Uterus (tissue), 4 donors: ENCODE measurements around the gene SLFN12. TPM values are rescaled to one million over a fixed set of nuclear protein-coding genes. Genes with fewer than 3 reads are reported as not detected.

Experiments used
- DNase-seq, 2 donors: peaks; one replicate each; pipeline ENCODE4 v3.0.0-alpha.2; 2019 to 2020
- H3K27ac ChIP-seq, 2 donors: fragments of 200-600 bp; sonication (generic); 1 replicate in 1 of 2; 2 replicates in 1 of 2; pipeline ENCODE4 v1.5.1; 2016 to 2018
- H3K27me3 ChIP-seq, 2 donors: fragments of 200-600 bp; sonication (generic); one replicate each; pipeline ENCODE4 v1.5.1; 2018 to 2019; ENCODE audit warnings: control low read depth in 1 of 2
- H3K36me3 ChIP-seq, 2 donors: fragments of 200-600 bp; sonication (generic); one replicate each; pipeline ENCODE4 v1.5.1; 2019; ENCODE audit warnings: control low read depth in 1 of 2
- H3K4me1 ChIP-seq, 2 donors: fragments of 200-600 bp; sonication (generic); one replicate each; pipeline ENCODE4 v1.5.1; 2018 to 2019; ENCODE audit warnings: control low read depth in 1 of 2
- H3K4me3 ChIP-seq, 2 donors: fragments of 200-600 bp; sonication (generic); 1 replicate in 1 of 2; 2 replicates in 1 of 2; pipeline ENCODE4 v1.5.1; 2018 to 2019; ENCODE audit warnings: mild to moderate bottlenecking in 1 of 2
- H3K9me3 ChIP-seq, 2 donors: fragments of 200-600 bp; sonication (generic); one replicate each; pipeline ENCODE4 v1.5.1; 2019; ENCODE audit warnings: control low read depth in 1 of 2
- POLR2A ChIP-seq, 2 donors: fragments of 450-650 bp; IDR thresholded peaks; one replicate each; pipeline ENCODE4 v1.6.1; 2016; ENCODE audit warnings: antibody characterized with exemption in 2 of 2, mild to moderate bottlenecking in 1 of 2, moderate library complexity in 1 of 2
- intact Hi-C: fragments of 100-400 bp; cut with DNase I; formaldehyde crosslinking; loops from one replicate; pipeline ENCODE4 v1.15.1; 2023; ENCODE audit warnings: low total_unique reads
- total RNA-seq, 4 donors: library from RNA; depleted of rRNA in 3 of 4; stranded (reverse); fragments of >200 nt in 3 of 4; gene quantifications; one replicate each; pipeline versions ENCODE4 v1.1.0 to v1.2.4, GENCODE V29; 2014 to 2023
- TF ChIP-seq, protein P1 (sequence below), 4 experiments: fragments of 200-600 bp in 2 of 4; fragments of 450-650 bp in 2 of 4; sonication (generic) in 2 of 4; IDR thresholded peaks; one replicate each; pipeline ENCODE4 v1.5.1; 2016 to 2019; ENCODE audit warnings: antibody characterized with exemption in 4 of 4, mild to moderate bottlenecking in 2 of 4, moderate library complexity in 1 of 4
- donor health status: DM: yes; HTN: yes; CAD: no.

SLFN12 gene
- 10 to 100 TPM in 2 of 4 donors, 1 to 10 TPM in 2; 6.8 to 60.4 (median 12.9) TPM for total RNA-seq

DNA sequence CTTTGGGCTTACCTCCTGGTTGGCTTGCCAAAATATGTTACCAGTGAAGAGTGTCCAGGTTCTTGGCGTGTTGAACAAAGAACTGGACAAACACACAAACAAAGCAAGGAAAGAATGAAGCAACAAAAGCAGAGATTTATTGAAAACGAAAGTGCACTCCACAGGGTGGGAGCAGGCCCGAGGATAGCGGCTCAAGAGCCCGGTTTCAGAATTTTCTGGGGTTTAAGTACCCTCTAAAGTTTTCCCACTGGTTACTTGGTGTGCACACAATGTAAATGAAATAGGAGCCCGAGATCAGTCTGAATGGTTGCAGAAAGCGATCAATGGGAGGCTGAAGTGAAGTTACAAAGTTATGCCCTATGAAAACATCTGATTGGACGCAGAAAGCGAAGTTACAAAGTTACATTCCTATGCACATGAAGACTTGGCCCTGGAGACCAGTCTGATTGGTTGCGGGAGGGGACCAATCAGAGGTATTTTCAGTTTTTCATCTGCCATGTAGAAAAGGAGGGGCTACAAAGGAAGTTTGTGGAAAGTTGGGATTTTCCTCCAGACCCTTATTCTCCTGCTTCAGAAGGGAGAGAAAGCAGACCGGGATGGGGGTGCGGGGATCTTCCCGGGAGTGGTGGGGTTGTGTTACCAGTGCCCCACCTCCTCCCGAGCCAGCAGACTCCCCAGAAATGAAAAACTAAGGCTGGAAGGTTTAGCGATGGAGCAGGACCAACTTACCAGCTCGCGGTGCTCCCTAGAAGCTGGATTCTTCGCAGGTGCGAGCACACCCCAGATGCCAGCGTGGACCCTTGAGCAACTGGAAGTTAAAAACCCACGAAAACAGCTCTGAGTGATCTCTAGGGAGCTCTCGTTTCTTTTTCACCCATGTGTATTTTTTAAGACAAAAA, at the start of gene SLFN12:
TSS of gene SLFN12 (minus strand) at position 325 of the 899 bp plus-strand sequence. CDS start 9,472 bp downstream, outside the sequence.
- DNase-seq = peak; percentile 67 to 74

DNA sequence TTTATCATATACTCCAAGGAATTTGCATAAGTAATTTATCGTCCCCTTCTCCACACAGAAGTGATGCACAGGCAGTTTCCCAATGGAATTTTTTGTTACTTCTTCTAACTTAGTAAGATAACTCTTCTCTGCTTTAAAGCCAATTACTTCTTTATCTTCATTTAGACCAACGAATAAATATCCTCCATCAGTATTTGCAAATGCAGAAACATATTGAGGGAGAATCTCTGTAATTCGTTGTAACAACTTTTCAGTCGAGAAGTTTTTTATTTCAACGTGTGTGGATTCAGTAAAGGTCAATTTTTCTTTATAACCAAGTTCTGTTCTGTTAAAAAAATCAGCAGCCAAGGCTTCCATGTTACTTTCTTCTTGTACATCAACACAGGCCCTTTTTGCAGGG, 47.0 kb upstream of the SLFN12 start:
- Histone ChIP-seq H3K9me3 (no peaks in the 10 kb centered on the region), H3K36me3 (no peaks in the 10 kb centered on the region), H3K27me3 (no peaks in the 10 kb centered on the region), H3K4me3 (no peak overlapping the region), H3K27ac (no peak overlapping the region), H3K4me1 (no peaks in the 10 kb centered on the region)
- TF ChIP-seq, protein P1, sequence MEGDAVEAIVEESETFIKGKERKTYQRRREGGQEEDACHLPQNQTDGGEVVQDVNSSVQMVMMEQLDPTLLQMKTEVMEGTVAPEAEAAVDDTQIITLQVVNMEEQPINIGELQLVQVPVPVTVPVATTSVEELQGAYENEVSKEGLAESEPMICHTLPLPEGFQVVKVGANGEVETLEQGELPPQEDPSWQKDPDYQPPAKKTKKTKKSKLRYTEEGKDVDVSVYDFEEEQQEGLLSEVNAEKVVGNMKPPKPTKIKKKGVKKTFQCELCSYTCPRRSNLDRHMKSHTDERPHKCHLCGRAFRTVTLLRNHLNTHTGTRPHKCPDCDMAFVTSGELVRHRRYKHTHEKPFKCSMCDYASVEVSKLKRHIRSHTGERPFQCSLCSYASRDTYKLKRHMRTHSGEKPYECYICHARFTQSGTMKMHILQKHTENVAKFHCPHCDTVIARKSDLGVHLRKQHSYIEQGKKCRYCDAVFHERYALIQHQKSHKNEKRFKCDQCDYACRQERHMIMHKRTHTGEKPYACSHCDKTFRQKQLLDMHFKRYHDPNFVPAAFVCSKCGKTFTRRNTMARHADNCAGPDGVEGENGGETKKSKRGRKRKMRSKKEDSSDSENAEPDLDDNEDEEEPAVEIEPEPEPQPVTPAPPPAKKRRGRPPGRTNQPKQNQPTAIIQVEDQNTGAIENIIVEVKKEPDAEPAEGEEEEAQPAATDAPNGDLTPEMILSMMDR (IDR thresholded peaks at IDR 0.05) = no peak
- TF ChIP-seq POLR2A (IDR thresholded peaks at IDR 0.05) = no peak
- no peak for DNase-seq
- intact Hi-C loops = no loop called here

More for the DNA sequence above, at the start of gene SLFN12:
- intact Hi-C loops = no loop called here
- Histone ChIP-seq H3K9me3 (no peaks in the 10 kb centered on the region), H3K4me1 (no peaks in the 10 kb centered on the region), H3K4me3 (peak within 1 kb of the TSS; percentile 56 to 71), H3K36me3 (no peaks in the 10 kb centered on the region), H3K27ac (peak within 1 kb of the TSS; percentile 84 to 97), H3K27me3 (no peaks in the 10 kb centered on the region)
- peak; percentile 43 to 45 for TF ChIP-seq POLR2A (IDR thresholded peaks at IDR 0.05)
- TF ChIP-seq, protein P1 (IDR thresholded peaks at IDR 0.05) = no peak

DNA sequence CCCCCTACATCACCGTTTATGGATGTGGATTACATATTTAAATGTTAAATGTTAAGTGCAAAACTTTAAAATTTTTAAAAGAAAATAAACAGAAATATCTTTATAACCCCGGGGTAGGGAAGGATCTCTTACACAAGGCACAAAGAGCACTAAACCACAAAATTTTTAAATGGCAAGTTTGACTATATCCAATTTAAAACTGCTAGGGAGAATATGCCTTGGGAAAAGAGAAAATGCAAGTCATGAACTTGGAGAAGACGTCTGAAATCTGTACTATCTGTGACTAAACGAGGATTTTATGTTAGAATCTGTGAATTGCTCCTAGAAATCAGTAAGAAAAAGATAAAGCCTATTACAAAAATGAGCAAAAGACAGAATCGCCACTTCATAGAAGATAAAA, 44.9 kb upstream of the SLFN12 start:
- no peaks in the 10 kb centered on the region for H3K27me3 ChIP-seq
- intact Hi-C loops = no loop called here
- H3K4me1 ChIP-seq = no peaks in the 10 kb centered on the region
- TF ChIP-seq, protein P1 (IDR thresholded peaks at IDR 0.05) = no peak
- no peak for TF ChIP-seq POLR2A (IDR thresholded peaks at IDR 0.05)
- H3K36me3 ChIP-seq = no peaks in the 10 kb centered on the region
- H3K4me3 ChIP-seq = no peak overlapping the region
- DNase-seq = no peak
- H3K9me3 ChIP-seq = no peaks in the 10 kb centered on the region
- H3K27ac ChIP-seq = no peak overlapping the region

DNA sequence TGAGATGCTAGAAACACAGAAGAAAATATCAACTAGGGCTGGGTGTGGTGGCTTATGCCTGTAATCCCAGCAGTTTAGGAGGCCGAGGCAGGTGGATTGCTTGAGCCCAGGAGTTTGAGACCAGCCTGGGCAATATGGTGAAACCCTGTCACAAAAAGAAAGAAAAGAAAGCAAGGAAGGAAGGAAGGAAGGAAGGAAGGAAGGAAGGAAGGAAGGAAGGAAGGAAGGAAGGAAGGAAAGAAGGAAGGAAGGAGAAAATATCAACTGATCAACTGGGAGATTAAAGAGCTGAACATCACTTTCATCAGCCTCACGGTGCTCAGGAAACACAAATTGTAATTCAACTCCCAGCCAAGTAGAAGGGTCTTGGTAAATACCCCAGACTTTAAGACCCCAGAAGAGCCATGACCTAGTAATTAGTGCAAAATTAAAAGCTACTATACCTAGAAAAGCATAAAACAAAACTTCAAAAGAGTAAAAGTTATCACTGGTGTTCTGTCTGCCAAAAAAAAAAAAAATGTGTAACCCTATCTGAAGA, 44.1 kb upstream of the SLFN12 start:
- no peak for DNase-seq
- H3K4me1 ChIP-seq = no peaks in the 10 kb centered on the region
- no peak for TF ChIP-seq POLR2A (IDR thresholded peaks at IDR 0.05)
- TF ChIP-seq, protein P1 (IDR thresholded peaks at IDR 0.05) = no peak
- intact Hi-C loops = no loop called here
- H3K9me3 ChIP-seq = no peaks in the 10 kb centered on the region
- H3K4me3 ChIP-seq = no peak overlapping the region
- no peak overlapping the region for H3K27ac ChIP-seq
- no peaks in the 10 kb centered on the region for H3K36me3 ChIP-seq
- no peaks in the 10 kb centered on the region for H3K27me3 ChIP-seq

DNA sequence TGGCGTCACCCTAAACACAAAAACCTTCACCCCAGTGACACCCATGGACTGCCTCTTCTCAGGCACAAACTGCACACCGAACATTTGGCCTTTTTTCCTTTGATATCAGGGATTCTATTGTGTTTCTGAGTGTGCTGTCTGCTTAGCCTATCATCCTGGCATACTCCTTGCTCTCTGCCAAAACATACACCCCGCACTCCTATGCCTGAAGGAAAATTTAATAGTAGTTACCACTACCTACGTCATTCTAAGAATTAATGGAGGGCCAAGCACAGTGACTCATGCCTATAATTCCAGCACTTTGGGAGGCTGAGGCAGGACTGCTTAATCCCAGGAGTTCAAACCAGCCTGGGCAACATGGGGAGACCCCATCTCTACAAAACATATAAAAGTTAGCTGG, 36.2 kb upstream of the SLFN12 start:
- H3K4me3 ChIP-seq = no peak overlapping the region
- no peaks in the 10 kb centered on the region for H3K9me3 ChIP-seq
- intact Hi-C loops = no loop called here
- H3K27ac ChIP-seq = no peak overlapping the region
- DNase-seq = no peak
- no peaks in the 10 kb centered on the region for H3K27me3 ChIP-seq
- no peaks in the 10 kb centered on the region for H3K36me3 ChIP-seq
- H3K4me1 ChIP-seq = no peaks in the 10 kb centered on the region
- TF ChIP-seq, protein P1 (IDR thresholded peaks at IDR 0.05) = no peak
- TF ChIP-seq POLR2A (IDR thresholded peaks at IDR 0.05) = no peak
